Psoas muscle (tissue), 8 donors: ENCODE results near the gene GPER1. TPM values are rescaled to one million over a fixed set of nuclear protein-coding genes. Genes with fewer than 3 reads are reported as not detected.
A peak's percentile ranks its signal among the peaks of the same experiment; 100 is the strongest.

ENCODE experiments used
- ATAC-seq, 4 donors: fragments of 200-7000 bp; cut with Tn5 transposase; one replicate each; pipeline ENCODE4 v1.9.1; 2020; ENCODE audit warnings: moderate library complexity in 3 of 4, mild to moderate bottlenecking in 2 of 4
- DNase-seq, 2 donors: peaks; one replicate each; pipeline ENCODE4 v3.0.0-alpha.2; 2020
- H3K27ac ChIP-seq: fragments of 200-600 bp; one replicate; pipeline ENCODE4 v1.8.0; 2022
- H3K27me3 ChIP-seq, 3 donors: fragments of 200-600 bp in 1 of 3; one replicate each; pipeline versions ENCODE4 v1.6.1 to v1.8.0; 2013 to 2022; ENCODE audit warnings: low read length in 2 of 3, mild to moderate bottlenecking in 2 of 3, moderate library complexity in 1 of 3; ENCODE audit not compliant: insufficient read depth in 3 of 3
- H3K36me3 ChIP-seq, 2 donors: fragments of 200-600 bp in 1 of 2; one replicate each; pipeline versions ENCODE4 v1.6.1 to v1.8.0; 2013 to 2022; ENCODE audit warnings: low read depth in 1 of 2, mild to moderate bottlenecking in 1 of 2, moderate library complexity in 1 of 2; ENCODE audit not compliant: insufficient read depth in 1 of 2
- H3K4me1 ChIP-seq: fragments of 200-600 bp; one replicate; pipeline ENCODE4 v1.8.0; 2022
- H3K4me3 ChIP-seq: fragments of 200-600 bp; one replicate; pipeline ENCODE4 v1.8.0; 2022; ENCODE audit warnings: mild to moderate bottlenecking
- H3K9me3 ChIP-seq: fragments of 200-600 bp; one replicate; pipeline ENCODE4 v1.8.0; 2022
- WGBS, 3 donors: extraction: QIAGEN DNeasy Blood & Tissue Kit; methylation state at CpG; one replicate each; pipeline versions ENCODE4 v1.1.6 to v1.1.7; 2013; 5-methylcytosine and 5-hydroxymethylcytosine counted together
- intact Hi-C, 2 donors: fragments of 100-400 bp; cut with DNase I; formaldehyde crosslinking; loops; one replicate each; pipeline versions ENCODE4 v1.11.0 to v1.14.2; 2022
- polyA plus RNA-seq, 3 donors: library from polyadenylated mRNA; stranded (reverse); fragments of 200-250 nt; gene quantifications; one replicate each; pipeline ENCODE4 v1.2.3, GENCODE V29; 2013
- total RNA-seq, 4 donors: library from RNA; stranded (reverse); fragmentation: NEBNext Ultra II Directional in 2 of 4; extraction: Animal tissue kit (Norgen Biotek cat#: 25700) in 2 of 4; gene quantifications; one replicate each; pipeline versions ENCODE4 v1.2.1 to v1.2.4, GENCODE V29; 2021 to 2023
- TF ChIP-seq, protein P1 (sequence below): fragments of 200-600 bp; IDR thresholded peaks from one replicate; pipeline ENCODE4 v1.8.0; 2022; ENCODE audit warnings: antibody characterized with exemption
- donor health status: healthy with polysubstance abuse.
- donor health status: DM: no; HTN: no; CAD: no; lungs with moderate emphysema.
- donor health status: Bipolar disorder and iron deficiency.
- donor health status: healthy.
- donor health status: DM: yes; HTN: yes; CAD: no.
- donor health status: DM: no; HTN: no; CAD: no.
- donor health status: DM: no; HTN: no; CAD: no.
- donor health status: DM: yes; HTN: yes; CAD: no.

GPER1 gene
- total and polyA plus RNA-seq, 7 donors = 0.90 to 3.1 (median 1.4) TPM

DNA sequence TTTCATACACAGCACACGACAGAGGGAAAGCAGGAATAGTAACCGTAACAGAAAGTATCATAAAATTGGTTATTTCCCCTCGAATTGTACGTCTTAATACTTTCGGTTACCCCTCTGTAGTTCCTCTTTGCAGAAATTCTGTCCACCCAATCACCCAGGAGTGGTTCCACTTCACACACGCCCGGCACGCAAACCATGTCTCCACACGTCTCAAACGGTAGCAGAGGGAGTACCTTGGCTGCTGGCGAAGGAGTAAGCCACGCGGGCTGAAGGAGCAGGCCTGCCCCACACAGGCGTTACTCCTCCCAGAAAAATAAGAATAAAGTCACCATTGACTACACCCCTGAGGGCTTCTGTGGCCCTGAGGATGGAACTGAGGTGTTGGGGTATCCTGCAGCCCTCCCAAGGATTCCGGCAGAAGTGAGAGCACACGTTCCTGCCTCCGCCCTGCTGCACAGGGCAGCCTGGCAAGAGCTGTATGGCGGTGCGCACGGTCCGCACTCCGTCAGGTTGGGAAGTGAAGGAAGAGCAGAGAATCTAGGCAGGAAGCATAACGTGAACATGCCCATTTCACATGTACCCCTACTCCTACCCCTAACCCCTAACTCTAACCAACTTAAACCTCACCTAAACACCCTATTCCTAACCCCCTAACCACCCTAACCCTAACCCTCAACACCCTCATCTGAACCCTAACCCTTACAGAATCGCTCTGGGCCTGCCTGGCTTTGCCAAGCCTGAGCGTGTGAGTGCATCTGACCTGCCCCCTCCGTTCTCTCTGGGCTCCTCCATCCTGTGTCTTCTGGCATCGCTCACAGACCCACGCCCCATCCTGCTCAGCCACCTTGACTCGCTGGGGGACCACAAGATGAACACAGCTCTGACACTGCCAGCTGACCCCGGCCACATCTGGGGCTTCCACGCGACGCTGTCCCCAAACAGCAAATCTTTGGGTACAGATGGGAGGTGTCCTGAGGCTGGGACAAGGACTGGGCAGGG is 25.3 kb upstream of the GPER1 start:
- Histone ChIP-seq H3K4me3 (no peak overlapping the region), H3K4me1 (peaks cover 7% of the 10 kb centered on the region), H3K36me3 (peaks cover 0 to 5% of the 10 kb centered on the region in 2 donors), H3K27ac (no peak overlapping the region), H3K9me3 (no peaks in the 10 kb centered on the region), H3K27me3 (no peaks in the 10 kb centered on the region)
- intact Hi-C loops = no loop called here
- WGBS, 3 donors = 90 to 91% (median 91%) methylated on average over 33 of the region's 33 CpGs
- no peak for DNase-seq
- TF ChIP-seq, protein P1, sequence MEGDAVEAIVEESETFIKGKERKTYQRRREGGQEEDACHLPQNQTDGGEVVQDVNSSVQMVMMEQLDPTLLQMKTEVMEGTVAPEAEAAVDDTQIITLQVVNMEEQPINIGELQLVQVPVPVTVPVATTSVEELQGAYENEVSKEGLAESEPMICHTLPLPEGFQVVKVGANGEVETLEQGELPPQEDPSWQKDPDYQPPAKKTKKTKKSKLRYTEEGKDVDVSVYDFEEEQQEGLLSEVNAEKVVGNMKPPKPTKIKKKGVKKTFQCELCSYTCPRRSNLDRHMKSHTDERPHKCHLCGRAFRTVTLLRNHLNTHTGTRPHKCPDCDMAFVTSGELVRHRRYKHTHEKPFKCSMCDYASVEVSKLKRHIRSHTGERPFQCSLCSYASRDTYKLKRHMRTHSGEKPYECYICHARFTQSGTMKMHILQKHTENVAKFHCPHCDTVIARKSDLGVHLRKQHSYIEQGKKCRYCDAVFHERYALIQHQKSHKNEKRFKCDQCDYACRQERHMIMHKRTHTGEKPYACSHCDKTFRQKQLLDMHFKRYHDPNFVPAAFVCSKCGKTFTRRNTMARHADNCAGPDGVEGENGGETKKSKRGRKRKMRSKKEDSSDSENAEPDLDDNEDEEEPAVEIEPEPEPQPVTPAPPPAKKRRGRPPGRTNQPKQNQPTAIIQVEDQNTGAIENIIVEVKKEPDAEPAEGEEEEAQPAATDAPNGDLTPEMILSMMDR = no peak
- ATAC-seq = no peak

DNA sequence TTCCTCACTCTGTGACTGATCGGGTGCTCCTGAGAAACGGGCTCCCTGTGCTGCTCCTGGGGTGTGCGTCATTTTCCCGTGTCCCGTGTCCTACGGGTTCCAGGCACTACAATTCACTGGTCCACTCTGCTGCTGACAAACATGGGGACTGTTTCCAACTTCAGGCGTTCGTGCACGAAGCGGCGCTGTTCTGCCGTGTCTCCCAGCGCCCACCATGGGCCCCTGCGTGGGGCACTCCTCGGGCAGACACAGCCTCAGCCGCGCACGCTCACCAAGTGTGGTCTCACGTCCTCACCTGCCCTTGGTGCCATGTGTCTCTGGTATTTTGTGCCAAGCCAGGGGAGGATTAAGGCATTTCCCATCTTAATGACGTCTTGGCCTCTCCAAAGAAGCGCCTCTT is 24.6 kb upstream of the GPER1 start:
- no peak for ATAC-seq
- TF ChIP-seq, protein P1 = no peak
- Histone ChIP-seq H3K36me3 (peaks cover 0 to under 1% of the 10 kb centered on the region in 2 donors), H3K27ac (no peak overlapping the region), H3K4me3 (no peak overlapping the region), H3K4me1 (peaks cover 7% of the 10 kb centered on the region), H3K9me3 (no peaks in the 10 kb centered on the region), H3K27me3 (no peaks in the 10 kb centered on the region)
- 91 to 95% (median 92%) methylated on average over 21 of the region's 21 CpGs for WGBS, 3 donors
- no peak for DNase-seq
- intact Hi-C loops = no loop called here

DNA sequence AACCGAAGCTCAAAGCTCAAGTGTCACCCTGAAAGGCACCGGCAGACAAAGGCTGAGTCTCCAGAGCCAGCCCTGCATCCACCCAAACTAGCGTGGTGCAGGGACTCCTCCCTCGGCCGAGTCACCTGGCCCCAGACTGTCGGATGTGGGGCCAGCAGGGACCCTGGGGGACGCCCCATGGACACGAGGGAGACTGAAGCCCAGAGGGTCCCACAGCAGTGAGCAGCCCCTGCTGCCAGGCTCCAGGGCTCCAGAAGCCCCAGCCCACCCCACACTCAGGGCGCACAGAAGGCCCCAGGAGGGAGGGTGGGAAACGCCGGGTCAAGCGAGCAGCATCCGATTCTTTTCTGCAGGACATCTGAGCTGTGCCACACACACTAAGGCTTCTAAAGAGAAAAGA is 23.3 kb upstream of the GPER1 start:
- H3K27me3 ChIP-seq = no peaks in the 10 kb centered on the region
- 83 to 91% (median 87%) methylated on average over 12 to 13 of the region's 13 CpGs for WGBS, 3 donors
- no peaks in the 10 kb centered on the region for H3K36me3 ChIP-seq

DNA sequence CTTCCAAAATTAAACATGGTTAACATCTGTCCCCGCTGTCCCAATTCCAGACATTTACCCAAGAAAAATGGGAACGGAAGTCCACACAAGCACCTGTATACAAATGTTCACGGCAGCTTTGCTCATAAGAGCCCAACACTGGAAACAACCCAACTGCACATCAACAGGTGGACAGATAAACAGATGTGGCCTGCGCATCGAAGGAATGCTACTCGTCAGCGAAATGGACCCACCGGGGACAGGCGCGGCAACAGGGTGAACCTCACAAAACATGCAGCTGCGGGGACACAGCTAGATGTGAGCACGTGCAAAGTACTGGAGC is 22.7 kb upstream of the GPER1 start:
- Histone ChIP-seq H3K27me3 (no peaks in the 10 kb centered on the region), H3K27ac (no peak overlapping the region), H3K4me1 (peaks cover 7% of the 10 kb centered on the region), H3K36me3 (no peaks in the 10 kb centered on the region), H3K4me3 (peak overlapping the region; percentile 39), H3K9me3 (no peaks in the 10 kb centered on the region)
- TF ChIP-seq, protein P1 = no peak
- ATAC-seq (no peak), DNase-seq (no peak)
- 24 to 35% (median 30%) methylated on average over 12 of the region's 12 CpGs for WGBS, 3 donors
- intact Hi-C loops = loop anchor here (1.0 to 5.0 kb wide), 2 partner anchors 72 to 158 kb away; no protein-coding TSS in a partner anchor

More for the DNA sequence above, 23.3 kb upstream of the GPER1 start:
- DNase-seq (no peak), ATAC-seq (no peak)
- intact Hi-C loops = no loop called here
- H3K4me3 ChIP-seq = no peak overlapping the region
- no peak overlapping the region for H3K27ac ChIP-seq
- peaks cover 7% of the 10 kb centered on the region for H3K4me1 ChIP-seq
- TF ChIP-seq, protein P1 = no peak
- no peaks in the 10 kb centered on the region for H3K9me3 ChIP-seq
